ENCODE data around the gene DEXI. TPM values are rescaled to one million over a fixed set of nuclear protein-coding genes. Genes with fewer than 3 reads are reported as not detected.

Gene DEXI
- total and polyA plus RNA-seq, 2 of the 13 experiments (the other 11 are each of a cell fraction or from before 2014, with no cell fraction given) = 51.5 to 70.4 TPM

DNA sequence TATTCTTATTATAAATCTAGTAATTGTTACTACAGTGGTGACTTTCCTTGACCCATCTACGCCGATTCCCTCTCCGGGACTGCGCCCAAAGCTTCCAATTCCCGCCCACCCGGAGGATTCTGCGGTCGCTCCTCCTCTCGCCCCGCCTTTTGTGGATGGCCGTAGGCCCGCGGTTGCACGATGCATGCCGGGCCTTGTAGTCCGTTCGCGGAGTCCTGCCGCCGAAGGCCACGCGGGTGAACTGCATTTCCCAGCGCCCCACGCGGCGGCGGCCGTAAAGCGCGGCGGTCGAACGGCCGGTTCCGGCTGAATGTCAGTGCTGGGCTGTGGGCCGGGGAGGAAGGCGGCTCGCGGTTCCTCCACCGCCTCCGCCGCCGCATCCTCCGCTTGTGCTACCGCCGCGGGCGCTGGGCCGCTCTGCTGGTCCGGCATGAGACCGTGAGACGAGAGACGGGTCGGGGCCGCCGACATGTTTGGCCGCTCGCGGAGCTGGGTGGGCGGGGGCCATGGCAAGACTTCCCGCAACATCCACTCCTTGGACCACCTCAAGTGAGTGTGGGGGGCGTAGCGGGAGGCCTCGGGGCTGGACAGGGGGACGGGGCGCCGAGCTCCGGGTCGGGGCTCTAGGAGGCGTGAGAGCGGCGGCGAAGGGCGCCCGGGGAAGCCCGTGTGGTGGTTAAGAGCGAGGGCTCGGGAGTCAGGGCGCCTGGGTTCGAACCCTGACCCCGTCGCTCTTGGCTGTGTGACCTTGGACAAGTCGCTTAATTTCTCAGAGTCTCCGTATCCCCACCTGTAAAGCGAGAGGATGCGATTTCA lies 2.2 kb upstream of the DEXI start, which contains the start of gene CLEC16A (continued):
- peak; percentile 63; the same call in 1 of the 2 replicates for TF ChIP-seq RFXAP (CRISPR knock-in tag; IDR thresholded peaks at IDR 0.05; ENCODE audit: borderline replicate concordance)
- TF ChIP-seq PRDM15 (CRISPR knock-in tag; IDR thresholded peaks at IDR 0.05) = peak; percentile 61
- TF ChIP-seq ZNF850 (CRISPR knock-in tag; conservative IDR thresholded peaks at IDR 0.05) = 0 out of 2 replicates have a peak, but pooled peaks have one; percentile 34
- TF ChIP-seq MBD4 (IDR thresholded peaks at IDR 0.05; ENCODE audit: borderline replicate concordance, low read length) = no peak
- TF ChIP-seq ZNF382 (CRISPR knock-in tag; IDR thresholded peaks at IDR 0.05; ENCODE audit: borderline replicate concordance) = no peak
- peak; percentile 45; the same call in 1 of the 2 replicates for TF ChIP-seq KLF12 (CRISPR knock-in tag; IDR thresholded peaks at IDR 0.05; ENCODE audit: borderline replicate concordance)
- TF ChIP-seq ZNF431 (CRISPR knock-in tag; IDR thresholded peaks at IDR 0.05; ENCODE audit: borderline replicate concordance, low read depth) = no peak
- TF ChIP-seq ZFYVE20 (CRISPR knock-in tag; IDR thresholded peaks at IDR 0.05; ENCODE audit: borderline replicate concordance, low read depth) = 0 out of 2 replicates have a peak, but pooled peaks have one; percentile 27
- TF ChIP-seq SP2 (CRISPR knock-in tag; IDR thresholded peaks at IDR 0.05) = peak; percentile 78
- TF ChIP-seq ZNF549 (CRISPR knock-in tag; IDR thresholded peaks at IDR 0.05) = no peak
- peak; percentile 94 for TF ChIP-seq ETV6 (CRISPR knock-in tag; conservative IDR thresholded peaks at IDR 0.05)
- no peak for TF ChIP-seq XBP1 (CRISPR knock-in tag; IDR thresholded peaks at IDR 0.05)
- TF ChIP-seq HDAC6 (IDR thresholded peaks at IDR 0.05; ENCODE audit: low read depth, low read length) = no peak
- peak; percentile 84 for TF ChIP-seq THRA (CRISPR knock-in tag; IDR thresholded peaks at IDR 0.05; ENCODE audit: borderline replicate concordance)
- no peak for TF ChIP-seq HNF4G (IDR thresholded peaks at IDR 0.05; ENCODE audit: borderline replicate concordance, low read depth, low read length)
- peak; percentile 88 for TF ChIP-seq HNF4G (CRISPR knock-in tag; IDR thresholded peaks at IDR 0.05; ENCODE audit: borderline replicate concordance, low read depth)
- peak; percentile 63; the same call in 1 of the 2 replicates for TF ChIP-seq HMG20B (CRISPR knock-in tag; conservative IDR thresholded peaks at IDR 0.05)
- TF ChIP-seq AGO2 (optimal IDR thresholded peaks at IDR 0.05; ENCODE audit: low read depth, low read length) = peak; percentile 41
- TF ChIP-seq ZNF781 (CRISPR knock-in tag; IDR thresholded peaks at IDR 0.05; ENCODE audit: borderline replicate concordance, not compliant biosample characterization) = no peak
- peak; percentile 98 for TF ChIP-seq SP4 (CRISPR knock-in tag; IDR thresholded peaks at IDR 0.05)
- TF ChIP-seq, protein P1, sequence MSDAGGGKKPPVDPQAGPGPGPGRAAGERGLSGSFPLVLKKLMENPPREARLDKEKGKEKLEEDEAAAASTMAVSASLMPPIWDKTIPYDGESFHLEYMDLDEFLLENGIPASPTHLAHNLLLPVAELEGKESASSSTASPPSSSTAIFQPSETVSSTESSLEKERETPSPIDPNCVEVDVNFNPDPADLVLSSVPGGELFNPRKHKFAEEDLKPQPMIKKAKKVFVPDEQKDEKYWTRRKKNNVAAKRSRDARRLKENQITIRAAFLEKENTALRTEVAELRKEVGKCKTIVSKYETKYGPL (CRISPR knock-in tag; IDR thresholded peaks at IDR 0.05) = no peak
- TF ChIP-seq PHF5A (CRISPR knock-in tag; IDR thresholded peaks at IDR 0.05; ENCODE audit: low read depth, unreplicated experiment) = peak; percentile 82
- peak; percentile 93 for TF ChIP-seq HDAC2 (CRISPR knock-in tag; IDR thresholded peaks at IDR 0.05)
- TF ChIP-seq SP1 (IDR thresholded peaks at IDR 0.05) = no peak
- peak; percentile 94 for TF ChIP-seq SP1 (CRISPR knock-in tag; IDR thresholded peaks at IDR 0.05)
